HT-29 (cell line): ENCODE measurements around the gene SMC3. TPM values are rescaled to one million over a fixed set of nuclear protein-coding genes. Genes with fewer than 3 reads are reported as not detected.
"Not testable (repeated sequence)": the region's sequence is repeated elsewhere in the genome, so short reads cannot be mapped to it uniquely, and the experiment has no call there.

ENCODE experiments used
- DNase-seq: peaks from one replicate; pipeline ENCODE4 v3.0.0-alpha.2; 2015; ENCODE audit warnings: low spot score
- total RNA-seq: library from RNA; depleted of rRNA; stranded (reverse); fragments of >200 nt; shearing (Covaris generic); gene quantifications from 2 replicates; pipeline ENCODE4 v1.2.3, GENCODE V29; 2014

Gene SMC3
- total RNA-seq, 1 experiment from 2014 or later = 13.8 TPM

- DNase-seq = no peak
Observed at GRCh38 chr10:110576220-110576619, 8.7 kb downstream of the SMC3 start.

GRCh38 chr10:110577056-110577455 is 9.6 kb downstream of the SMC3 start:
- DNase-seq = no peak

GRCh38 chr10:110584006-110584405 is 16.5 kb downstream of the SMC3 start:
- no peak for DNase-seq

GRCh38 chr10:110591760-110592159 is 24.3 kb downstream of the SMC3 start:
- DNase-seq = no peak

GRCh38 chr10:110597476-110597875 is 30.0 kb downstream of the SMC3 start:
- DNase-seq = no peak

- DNase-seq = peak; percentile 79
Observed at GRCh38 chr10:110600487-110601101, 33.1 kb downstream of the SMC3 start.

GRCh38 chr10:110601581-110601980 is 34.1 kb downstream of the SMC3 start:
- no peak for DNase-seq

GRCh38 chr10:110608087-110608486 is 40.6 kb downstream of the SMC3 start:
- no peak for DNase-seq

GRCh38 chr10:110609605-110610004 is 42.1 kb downstream of the SMC3 start:
- peak; percentile 19 for DNase-seq

- DNase-seq = peak; percentile 74
Observed at GRCh38 chr10:110610308-110610774, 42.8 kb downstream of the SMC3 start.

- DNase-seq = not testable (repeated sequence)
Observed at GRCh38 chr10:110610781-110611180, 43.3 kb downstream of the SMC3 start.

- no peak for DNase-seq
Observed at GRCh38 chr10:110612087-110612486, 44.6 kb downstream of the SMC3 start.

GRCh38 chr10:110612629-110613028 is 45.1 kb downstream of the SMC3 start:
- DNase-seq = no peak

GRCh38 chr10:110613341-110613995 is 46.0 kb downstream of the SMC3 start:
- no peak for DNase-seq

- no peak for DNase-seq
Observed at GRCh38 chr10:110613996-110614495, 46.6 kb downstream of the SMC3 start.

- DNase-seq = no peak
Observed at GRCh38 chr10:110615057-110615747, 47.7 kb downstream of the SMC3 start.

- DNase-seq = no peak
Observed at GRCh38 chr10:110616493-110617033, 49.1 kb downstream of the SMC3 start.

- no peak for DNase-seq
Observed at GRCh38 chr10:110617425-110618229, 50.1 kb downstream of the SMC3 start.

GRCh38 chr10:110618230-110618610 is 50.7 kb downstream of the SMC3 start:
- no peak for DNase-seq

GRCh38 chr10:110619514-110620397 is 52.3 kb downstream of the SMC3 start:
- no peak for DNase-seq

- no peak for DNase-seq
Observed at GRCh38 chr10:110620398-110620719, 52.9 kb downstream of the SMC3 start.
